Nucleus accumbens (tissue), 56 donors: ENCODE data around the gene CNTN3.
A peak's percentile ranks its signal among the peaks of the same experiment; 100 is the strongest.

ENCODE experiments used
- DNase-seq, 56 donors: peaks; one replicate each; lab custom pipeline; 2025; lab: John Stamatoyannopoulos, UW

Gene CNTN3

GRCh38 chr3:74614107-74614967 lies at the start of gene CNTN3:
CNTN3 (minus strand) TSS chr3:74614659; CDS start chr3:74521112, 93,547 bp downstream.
- peak in 20 of 56 donors; percentile 13 to 47 (median 22) for DNase-seq

- DNase-seq: no peak
Observed at GRCh38 chr3:74663178-74663577, 48.7 kb upstream of the CNTN3 start.

DNA sequence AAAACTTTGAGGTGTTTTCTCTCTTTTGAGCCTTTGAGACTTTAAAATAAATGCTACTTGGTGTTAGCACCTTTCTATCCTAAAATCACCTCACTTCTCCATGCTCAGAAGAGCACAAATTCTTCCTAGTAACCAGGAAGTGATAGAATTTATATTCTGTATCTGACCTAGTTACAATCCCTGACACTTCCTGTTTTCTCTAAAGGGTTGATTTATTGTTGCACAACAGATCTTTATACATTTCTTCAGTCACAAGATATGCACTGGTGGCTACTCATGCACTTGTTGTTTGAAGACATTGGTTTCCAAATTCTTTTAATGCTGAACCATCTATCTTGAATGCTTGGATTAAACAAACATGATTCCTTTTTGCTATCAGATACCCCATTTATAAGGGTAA lies 47.2 kb upstream of the CNTN3 start:
- no peak for DNase-seq

DNA sequence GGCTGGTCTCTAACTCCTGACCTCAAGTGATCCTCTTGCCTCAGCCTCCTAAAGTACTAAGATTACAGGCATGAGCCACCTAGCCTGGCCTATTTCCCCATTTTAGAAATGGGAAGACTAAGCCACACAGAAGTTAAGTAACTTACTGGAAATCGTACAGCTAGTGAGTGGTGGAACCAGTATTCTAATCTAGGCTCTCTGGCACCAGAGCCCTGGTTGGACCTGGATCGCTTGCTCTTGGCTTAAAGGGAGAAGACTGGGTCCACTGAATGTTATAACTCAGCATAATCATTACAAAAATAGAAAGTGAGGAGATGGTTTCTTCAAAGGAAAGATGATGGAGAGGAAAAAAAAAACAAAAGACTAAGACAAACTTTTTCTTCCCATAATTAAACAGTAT lies 37.4 kb upstream of the CNTN3 start:
- DNase-seq: no peak

DNA sequence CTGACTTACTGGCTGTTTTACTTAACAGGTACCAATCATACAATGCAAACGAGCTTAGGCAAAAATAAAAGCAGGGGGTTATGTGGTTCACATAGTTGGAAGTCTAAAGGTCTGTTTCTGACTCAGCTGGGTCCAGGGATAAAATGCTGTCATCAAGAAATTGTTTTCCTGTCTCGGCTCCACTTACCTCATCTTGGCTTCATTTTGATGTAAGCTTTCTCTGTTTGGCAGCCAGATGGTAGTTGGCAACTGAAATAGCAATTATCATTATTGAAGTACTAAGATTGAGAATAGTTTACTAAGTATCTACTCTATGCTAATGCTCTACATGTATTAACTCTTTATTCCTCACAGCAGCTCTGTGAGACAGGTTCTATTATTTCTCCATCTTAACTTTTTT lies 36.8 kb upstream of the CNTN3 start:
- DNase-seq: no peak

- DNase-seq: no peak
Observed at GRCh38 chr3:74648107-74648506, 33.6 kb upstream of the CNTN3 start.

DNA sequence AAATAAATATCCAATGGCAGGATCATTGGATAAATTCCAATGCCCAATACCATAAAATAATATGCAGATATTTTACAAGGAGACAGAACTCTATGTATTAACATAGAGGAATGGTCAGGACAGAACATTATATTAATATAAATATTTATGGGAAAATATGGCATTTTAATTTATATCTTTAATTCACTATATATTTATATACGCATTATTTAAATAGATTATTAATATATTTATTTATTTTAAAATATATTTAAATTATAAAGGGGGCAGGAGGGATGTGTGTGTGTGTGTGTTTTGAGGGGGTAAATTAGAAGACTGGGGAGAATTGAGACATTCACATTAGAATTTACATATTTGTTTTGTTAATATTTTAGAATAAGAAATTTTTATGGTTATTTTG lies 31.6 kb upstream of the CNTN3 start:
- DNase-seq: no peak

DNA sequence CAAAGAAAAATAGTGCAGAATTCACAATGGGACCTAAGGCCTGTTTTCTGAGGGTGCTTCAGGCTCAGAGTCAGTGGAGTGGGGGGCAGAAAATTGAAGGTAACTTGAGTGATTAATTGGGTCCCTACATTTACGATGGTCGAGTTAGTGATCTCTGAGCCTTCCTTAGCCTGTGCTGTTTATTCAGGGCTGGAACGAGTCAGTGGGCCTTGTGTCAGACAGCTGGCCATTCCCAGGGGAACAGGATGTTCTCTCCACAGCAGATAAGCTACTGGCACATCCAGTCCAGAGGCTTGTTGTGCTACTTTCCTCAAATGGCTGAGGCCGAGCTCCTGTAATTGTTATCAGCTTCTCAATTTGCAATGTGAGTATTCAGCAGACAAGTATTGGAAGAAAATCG lies 29.2 kb upstream of the CNTN3 start:
- DNase-seq: peak in 7 of 56 donors; percentile 1 to 22 (median 8)

DNA sequence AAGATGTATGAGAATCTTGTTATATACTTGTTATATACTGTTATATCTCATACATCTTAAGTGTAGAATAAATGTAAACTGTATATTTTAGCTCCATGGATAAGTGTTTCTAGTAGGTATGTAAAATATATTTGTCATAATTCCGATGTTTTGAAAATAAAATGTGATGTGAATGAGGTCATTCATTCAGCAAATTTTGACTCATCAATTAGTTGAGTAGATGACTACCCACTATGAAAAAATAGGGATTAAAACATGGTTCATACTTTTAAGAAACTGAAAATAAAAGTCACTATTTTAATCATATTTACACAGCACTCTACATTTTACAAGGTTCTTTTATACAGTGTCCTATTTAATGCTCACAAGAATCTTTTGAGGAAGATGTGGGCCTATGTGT lies 28.4 kb upstream of the CNTN3 start:
- DNase-seq: no peak

DNA sequence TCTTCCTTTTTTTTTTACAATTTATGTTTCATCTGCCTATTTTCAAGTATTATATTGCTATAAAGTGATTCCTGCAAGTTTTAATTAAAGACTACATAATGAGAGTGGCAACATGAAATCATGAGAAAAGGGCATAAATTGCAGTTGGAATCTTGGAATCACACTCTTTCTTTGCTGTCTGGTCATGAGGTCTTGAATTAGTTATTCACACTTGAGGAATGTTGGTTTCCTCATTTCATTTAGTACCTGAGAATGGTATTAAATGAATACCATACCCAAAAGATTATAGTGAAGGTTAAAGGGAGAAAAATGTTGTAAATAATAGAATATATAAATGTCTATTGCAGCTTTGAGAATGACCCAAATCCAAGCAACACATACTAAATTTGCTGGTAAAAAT lies 25.8 kb upstream of the CNTN3 start:
- DNase-seq: no peak

DNA sequence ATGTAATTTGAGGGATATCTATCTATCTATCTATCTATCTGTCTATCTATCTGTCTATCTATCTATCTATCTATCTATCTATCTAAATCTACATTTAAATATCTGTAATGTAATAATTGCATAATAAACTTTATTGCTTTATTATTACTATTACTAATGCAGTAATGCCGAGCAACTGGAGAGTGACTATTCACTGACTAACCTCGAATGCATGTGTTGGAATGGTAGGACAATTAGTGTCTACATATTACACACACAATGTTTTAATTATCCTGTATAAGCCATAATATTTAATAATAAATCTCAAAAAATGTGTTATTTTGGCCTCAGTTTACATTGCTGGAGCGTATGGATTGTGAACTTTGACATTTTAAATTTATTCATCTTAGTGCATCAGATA lies 25.2 kb upstream of the CNTN3 start:
- DNase-seq: no peak

DNA sequence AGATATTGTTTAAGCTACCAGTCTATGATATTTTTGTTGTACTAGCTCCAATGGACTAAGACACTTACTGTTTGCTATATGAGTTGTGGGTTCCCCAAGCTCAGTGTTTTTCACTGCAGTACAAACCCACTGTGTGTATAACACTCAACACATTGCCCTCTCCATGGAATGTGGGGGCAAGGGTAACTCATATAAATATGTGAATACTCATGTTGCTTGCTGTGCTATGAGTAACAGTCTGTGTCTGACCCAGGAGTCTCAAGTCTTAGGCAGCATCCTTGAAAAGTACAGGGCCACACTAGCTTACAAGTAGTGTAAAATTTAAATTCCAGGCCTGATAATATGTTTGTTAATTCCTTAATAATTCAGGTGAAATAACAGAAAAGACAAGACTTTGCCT lies 22.5 kb upstream of the CNTN3 start:
- DNase-seq: no peak

GRCh38 chr3:74633021-74633420 lies 18.6 kb upstream of the CNTN3 start:
- DNase-seq: no peak

- DNase-seq: no peak
Observed at GRCh38 chr3:74631351-74632140, 17.1 kb upstream of the CNTN3 start.

- no peak for DNase-seq
Observed at GRCh38 chr3:74630602-74631001, 16.1 kb upstream of the CNTN3 start.

DNA sequence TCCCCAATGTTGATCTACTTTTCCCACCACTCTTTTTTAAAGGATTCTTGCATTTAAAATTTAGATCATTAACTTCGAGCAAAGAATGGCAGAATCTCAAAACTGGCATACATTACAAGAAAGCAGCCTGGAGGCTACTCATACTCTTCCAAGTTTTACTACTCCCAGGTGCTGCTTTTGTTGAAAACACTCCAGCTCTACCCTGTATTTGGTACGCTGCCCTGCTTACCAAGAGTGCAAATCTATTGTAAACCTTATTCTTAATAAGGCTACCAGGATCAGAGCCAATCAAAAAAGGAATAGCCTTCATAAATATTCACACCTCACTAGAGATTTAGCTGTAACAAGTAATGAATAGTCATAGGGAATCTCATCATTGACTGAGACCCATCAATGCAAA lies 11.6 kb upstream of the CNTN3 start:
- DNase-seq: no peak

DNA sequence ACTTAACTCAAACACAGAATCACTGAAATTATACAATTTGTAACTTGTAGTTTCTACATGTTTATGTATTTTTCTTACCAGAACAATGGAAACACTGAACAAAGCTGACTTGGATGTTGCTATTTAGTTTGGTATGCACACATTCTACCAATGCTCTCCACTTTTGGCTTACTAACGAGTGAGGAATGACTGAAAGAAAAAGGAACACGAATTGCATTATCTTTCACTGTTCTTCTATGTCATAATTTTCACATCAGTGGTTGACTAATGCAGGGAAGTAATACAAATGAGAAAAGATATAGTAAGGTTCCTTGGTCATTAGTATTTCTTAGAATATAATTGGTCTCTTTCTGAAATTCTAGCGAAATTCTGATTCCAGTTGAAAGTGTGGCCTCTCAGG lies 9.8 kb upstream of the CNTN3 start:
- DNase-seq: no peak

DNA sequence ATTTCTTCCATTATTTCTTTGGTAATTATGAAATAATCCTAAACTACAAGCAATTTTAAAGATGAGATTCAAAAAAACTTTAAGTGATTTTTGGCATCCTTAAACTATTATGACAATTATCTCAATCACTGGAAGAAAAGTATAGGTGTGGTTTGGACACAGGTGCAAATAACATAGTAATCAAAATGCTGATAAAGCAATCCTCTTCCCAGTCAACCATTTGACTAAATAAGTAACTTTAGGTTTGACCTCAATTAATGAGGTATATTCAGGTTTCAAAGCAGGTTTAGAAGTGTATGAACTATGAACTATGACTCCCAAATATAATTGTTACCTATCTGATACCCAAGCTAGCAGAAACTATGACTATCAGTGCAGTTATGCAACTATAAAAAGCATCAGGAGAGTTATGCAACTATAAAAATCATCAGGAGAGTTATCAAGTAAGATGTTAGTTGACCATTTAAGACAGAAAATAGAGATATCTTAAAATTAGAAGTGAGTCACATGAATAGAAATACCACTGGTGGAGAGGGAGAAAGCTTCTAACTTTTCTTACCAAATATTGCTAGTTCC lies 8.9 kb upstream of the CNTN3 start:
- no peak for DNase-seq

DNA sequence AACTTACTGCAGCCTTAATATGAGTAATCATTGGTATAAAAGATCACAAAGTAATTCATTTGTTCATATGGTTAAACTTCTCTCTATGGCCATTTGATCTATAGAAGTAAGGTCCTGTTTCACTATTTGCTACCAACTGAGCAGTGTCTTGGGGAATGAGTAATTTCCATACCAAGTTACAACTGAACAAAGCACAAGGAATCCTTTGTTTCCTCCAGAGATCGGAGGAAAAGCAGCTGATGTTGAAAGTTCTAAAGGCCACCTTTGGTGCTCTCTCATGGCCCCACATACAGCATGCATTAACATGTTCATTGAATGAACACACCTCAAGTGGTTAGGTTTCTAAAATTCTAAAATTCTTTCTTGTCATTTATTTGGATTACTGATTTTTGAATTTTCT lies 7.1 kb upstream of the CNTN3 start:
- DNase-seq: no peak

DNA sequence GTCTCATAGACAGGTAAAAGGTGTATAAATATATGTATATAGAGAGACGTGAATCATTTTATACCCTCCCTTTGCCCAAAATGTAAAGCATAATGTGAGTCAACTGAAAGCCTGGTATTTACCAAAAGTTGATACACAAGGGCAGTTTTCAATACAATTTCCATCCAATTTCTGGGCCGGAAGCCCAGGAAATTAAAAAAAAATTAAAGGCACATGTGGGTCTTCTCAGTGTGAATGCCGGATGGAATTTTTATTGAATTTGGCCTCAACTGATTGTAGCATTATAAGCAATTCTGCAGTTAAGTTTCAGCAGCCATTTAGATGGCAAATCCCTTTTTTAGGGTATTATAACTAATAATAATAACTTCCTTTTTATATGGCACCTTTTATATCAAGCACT lies 3.3 kb upstream of the CNTN3 start:
- no peak for DNase-seq

DNA sequence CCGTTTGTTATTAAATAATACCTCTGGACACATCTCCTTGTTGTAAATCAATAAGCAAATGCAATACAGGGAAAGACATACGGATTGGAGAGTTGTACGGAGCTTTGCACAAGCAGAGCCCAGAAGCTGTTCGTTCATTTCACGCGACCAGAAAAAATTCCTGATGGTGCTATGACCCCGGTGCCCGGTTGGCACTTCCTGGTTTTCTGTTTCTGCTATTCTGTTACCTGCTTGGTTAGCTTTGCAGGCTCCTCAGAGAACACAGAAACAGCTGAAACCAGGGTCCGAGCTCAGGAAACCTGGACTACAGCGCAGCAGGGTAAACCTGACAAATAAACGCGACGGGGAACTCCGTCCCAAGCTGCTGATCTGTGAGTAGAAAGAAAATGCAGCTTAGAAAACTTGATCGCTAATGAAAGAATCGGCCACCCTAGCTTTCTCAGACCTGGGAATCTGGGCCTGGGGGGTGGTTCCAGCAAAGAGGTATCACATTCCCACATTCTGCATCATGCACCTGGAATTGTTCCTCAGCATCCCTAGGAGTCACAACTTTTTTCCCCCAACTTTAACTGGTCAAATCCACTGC lies 845 bp downstream of the CNTN3 start:
- peak in 4 of 56 donors; percentile 20 to 31 (median 28) for DNase-seq
